ENCODE results near the gene WDR70. TPM values are rescaled to one million over a fixed set of nuclear protein-coding genes. Genes with fewer than 3 reads are reported as not detected.

The WDR70 gene
- total and polyA plus RNA-seq, 2 of the 8 experiments (the other 6 are each of a cell fraction or from before 2014, with no cell fraction given): 10.6 to 37.4 TPM

DNA sequence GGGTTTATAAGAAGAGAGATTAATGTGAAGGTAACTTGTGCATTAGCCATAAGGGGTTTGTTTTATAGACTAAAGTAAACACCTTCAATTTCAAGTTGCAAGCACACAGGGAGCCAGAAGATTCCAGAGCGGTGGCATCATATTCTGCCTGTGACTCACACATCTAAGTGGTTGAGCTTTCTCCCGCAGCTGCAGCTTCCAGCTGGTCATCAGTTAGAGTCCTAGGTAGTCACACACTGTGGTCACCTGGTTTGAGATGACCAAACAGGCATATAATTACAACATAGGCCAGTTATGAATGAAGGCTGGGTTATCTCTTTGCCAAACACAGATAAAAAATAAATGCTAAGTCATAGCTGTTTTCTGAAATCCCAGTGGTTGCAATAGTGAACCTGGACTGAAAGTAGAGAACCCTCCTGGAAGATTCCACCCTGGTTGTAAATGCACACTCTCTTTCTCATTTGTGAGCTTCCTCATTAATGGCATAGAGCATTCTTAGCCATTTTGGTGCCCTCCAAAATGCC is 289.5 kb downstream of the WDR70 start:
- Histone ChIP-seq H3K23ac (ENCODE audit: insufficient read length) (no peak overlapping the region), H3K79me2 (ENCODE audit: control insufficient read depth in 1 of 2, insufficient read depth in 2 of 2, low read length in 2 of 2) (no peaks in the 10 kb centered on the region), H3K9ac (replicated peaks in 1 of 4; ENCODE audit: extremely low read depth in 1 of 4, low read depth in 3 of 4, low read length in 3 of 4) (no peak overlapping the region), H2BK5ac (ENCODE audit: low read depth, low read length) (no peak overlapping the region), H2BK20ac (ENCODE audit: low read length) (no peak overlapping the region), H3K79me1 (ENCODE audit: low read depth, low read length) (no peaks in the 10 kb centered on the region), H4K5ac (ENCODE audit: insufficient read length, low read depth, low read length) (no peak overlapping the region), H4K8ac (ENCODE audit: extremely low read depth, insufficient read depth, low read length) (no peak overlapping the region), H4K91ac (replicated peaks; ENCODE audit: insufficient read length, low read length) (no peak overlapping the region), H3K23me2 (ENCODE audit: low read depth, low read length) (no peaks in the 10 kb centered on the region), H3K56ac (replicated peaks; ENCODE audit: insufficient read length, low read depth, low read length) (no peak overlapping the region), H2AFZ (ENCODE audit: low read length) (no peak overlapping the region), H3K14ac (ENCODE audit: insufficient read length) (no peak overlapping the region), H3K4me2 (ENCODE audit: insufficient read depth in 1 of 2, low read depth in 2 of 2, low read length in 2 of 2) (no peak overlapping the region), H3K4me3 (ENCODE audit: extremely low read depth in 1 of 4, insufficient read depth in 2 of 4, low read depth in 3 of 4, low read length in 4 of 4) (no peak overlapping the region), H2BK15ac (ENCODE audit: low read length) (no peak overlapping the region), H3K27ac (ENCODE audit: low read depth, low read length) (no peak overlapping the region), H3K36me3 (ENCODE audit: control insufficient read depth in 2 of 4, insufficient read depth in 4 of 4, low read length in 3 of 4) (no peaks in the 10 kb centered on the region), H2BK120ac (replicated peaks; ENCODE audit: low read depth, low read length) (no peak overlapping the region), H3K9me3 (ENCODE audit: insufficient read depth in 2 of 2, low read depth in 1 of 2, low read length in 1 of 2) (no peaks in the 10 kb centered on the region), H3K4me1 (replicated peaks in 1 of 4; ENCODE audit: control insufficient read depth in 3 of 4, insufficient read depth in 4 of 4, low read length in 3 of 4) (peaks cover 0 to under 1% (median 0%) of the 10 kb centered on the region in 4 experiments; a peak in 1 of 7 replicates), H4K20me1 (replicated peaks in 1 of 2; ENCODE audit: control insufficient read depth in 1 of 2, insufficient read depth in 2 of 2, low read length in 2 of 2) (no peaks in the 10 kb centered on the region), H3K27me3 (replicated peaks in 1 of 4; ENCODE audit: control insufficient read depth in 3 of 4, extremely low read depth in 1 of 4, insufficient read depth in 3 of 4, low read length in 3 of 4) (no peaks in the 10 kb centered on the region; a peak in 1 of 7 replicates), H2BK12ac (ENCODE audit: low read depth, low read length) (no peak overlapping the region), H2AK5ac (ENCODE audit: low read depth, low read length) (no peak overlapping the region), H3K4ac (replicated peaks; ENCODE audit: insufficient read length, low read depth, low read length) (no peak overlapping the region), H3K18ac (ENCODE audit: extremely low read depth, low read length) (no peak overlapping the region)
- TF ChIP-seq SP4 (IDR thresholded peaks at IDR 0.05; ENCODE audit: low read length) (no peak), TCF12 (IDR thresholded peaks at IDR 0.05; ENCODE audit: low read depth, low read length) (peak; percentile 55; the same call in 1 of the 2 replicates), SUZ12 (IDR thresholded peaks at IDR 0.05; ENCODE audit: low read length) (no peak), YY1 (IDR thresholded peaks at IDR 0.05; ENCODE audit: low read depth, low read length) (no peak), JUND (IDR thresholded peaks at IDR 0.05; ENCODE audit: low read length) (peak; percentile 42; the same call in 1 of the 2 replicates), TBP (IDR thresholded peaks at IDR 0.05; ENCODE audit: low read depth, low read length) (no peak)
- DNase-seq (ENCODE audit: low read depth in 1 of 2, low spot score in 2 of 2): no peak
- FAIRE-seq: no peak
- WGBS, 2 experiments (ENCODE audit: extremely low coverage in 1 of 2, insufficient coverage in 1 of 2, insufficient read length in 1 of 2, insufficient replicate concordance in 2 of 2, low coverage in 1 of 2, low lambda C conversion rate in 2 of 2, missing lambda C conversion rate in 1 of 2): 87% methylated on average over 2 of the region's 2 CpGs; no CpG with 5 or more reads in 1 of the 2 experiments
- ChIA-PET POLR2A (ENCODE audit: partially characterized antibody) (no interaction called here), CTCF (ENCODE audit: partially characterized antibody) (no interaction called here)
